Stomach (tissue), 9 donors: Measurements from ENCODE around the gene MMP25. TPM values are rescaled to one million over a fixed set of nuclear protein-coding genes. Genes with fewer than 3 reads are reported as not detected.
A peak's percentile ranks its signal among the peaks of the same experiment; 100 is the strongest.

Experiments used
- DNase-seq, 2 donors: peaks; one replicate each; pipeline versions ENCODE4 v3.0.0 to v3.0.0-alpha.2; 2013 to 2019
- H3K27ac ChIP-seq, 5 donors: fragments of 200-600 bp in 4 of 5; sonication (generic) in 4 of 5; one replicate each; pipeline ENCODE4 v1.5.1; 2013 to 2019; ENCODE audit warnings: mild to moderate bottlenecking in 1 of 5, moderate library complexity in 1 of 5
- H3K27me3 ChIP-seq, 3 donors: fragments of 200-600 bp; sonication (generic); one replicate each; pipeline ENCODE4 v1.5.1; 2017 to 2019; ENCODE audit warnings: mixed run types in 1 of 3
- H3K36me3 ChIP-seq, 4 donors: fragments of 200-600 bp; sonication (generic); 1 replicate in 3 of 4; 2 replicates in 1 of 4; pipeline ENCODE4 v1.5.1; 2016 to 2019
- H3K4me1 ChIP-seq, 4 donors: fragments of 200-600 bp; sonication (generic); one replicate each; pipeline ENCODE4 v1.5.1; 2016 to 2019
- H3K4me3 ChIP-seq, 4 donors: fragments of 200-600 bp; sonication (generic) in 3 of 4; one replicate each; pipeline ENCODE4 v1.5.1; 2016 to 2019; ENCODE audit warnings: mild to moderate bottlenecking in 1 of 4
- H3K9me3 ChIP-seq, 4 donors: fragments of 200-600 bp; sonication (generic); one replicate each; pipeline ENCODE4 v1.5.1; 2016 to 2019
- CTCF ChIP-seq, 7 experiments: fragments of 450-650 bp in 4 of 7; fragments of 200-600 bp in 3 of 7; sonication (generic) in 3 of 7; IDR thresholded peaks; one replicate each; pipeline ENCODE4 v1.5.1; 2016 to 2019; ENCODE audit warnings: antibody characterized with exemption in 7 of 7, control low read depth in 2 of 7, mild to moderate bottlenecking in 1 of 7
- EP300 ChIP-seq: sonication (generic); formaldehyde crosslinking; IDR thresholded peaks from one replicate; pipeline ENCODE4 v1.6.1; 2017; ENCODE audit warnings: antibody characterized with exemption
- POLR2A ChIP-seq, 4 donors: fragments of 450-650 bp; IDR thresholded peaks; one replicate each; pipeline ENCODE4 v1.6.1; 2016; ENCODE audit warnings: antibody characterized with exemption in 4 of 4, control low read depth in 2 of 4, mild to moderate bottlenecking in 1 of 4, moderate library complexity in 1 of 4
- POLR2AphosphoS5 ChIP-seq, 3 donors: sonication (generic); formaldehyde crosslinking; IDR thresholded peaks; one replicate each; pipeline ENCODE4 v1.6.1; 2016; ENCODE audit warnings: antibody characterized with exemption in 3 of 3
- WGBS, 5 donors: extraction: QIAGEN DNeasy Blood & Tissue Kit in 3 of 5; methylation state at CpG; one replicate each; pipeline versions ENCODE4 v1.1.5 to v1.1.7; 2013 to 2018; 5-methylcytosine and 5-hydroxymethylcytosine counted together
- intact Hi-C: fragments of 100-400 bp; cut with DNase I; formaldehyde crosslinking; loops from one replicate; pipeline ENCODE4 v1.15.1; 2023; ENCODE audit warnings: low total_unique reads
- polyA plus RNA-seq, 3 donors: library from polyadenylated mRNA; stranded (reverse); fragments of 200-250 nt; gene quantifications; one replicate each; pipeline ENCODE4 v1.2.3, GENCODE V29; 2013
- total RNA-seq, 5 donors: library from RNA; depleted of rRNA; stranded (reverse); fragments of >200 nt; gene quantifications; one replicate each; pipeline versions ENCODE4 v1.1.0 to v1.2.3, GENCODE V29; 2014 to 2016
- donor health status: healthy with polysubstance abuse.
- donor health status: Bipolar disorder and iron deficiency.
- donor health status: healthy.

Gene MMP25
- total and polyA plus RNA-seq, 8 donors, result 0.48 to 2.9 (median 1.1) TPM; not detected in 3

GRCh38 chr16:3025032-3026002, 21.0 kb upstream of the MMP25 start:
- no peak for DNase-seq
- H3K36me3 ChIP-seq, result peaks cover 14 to 35% (median 23%) of the 10 kb centered on the region in 4 donors
- no peaks in the 10 kb centered on the region for H3K9me3 ChIP-seq
- H3K4me3 ChIP-seq, result peak overlapping the region in 1 of 4 donors; percentile 70
- 91 to 96% (median 93%) methylated on average over 17 to 18 of the region's 18 CpGs for WGBS, 5 donors
- TF ChIP-seq POLR2AphosphoS5 (IDR thresholded peaks at IDR 0.05), result no peak
- TF ChIP-seq CTCF (IDR thresholded peaks at IDR 0.05), result no peak
- no peak for TF ChIP-seq EP300
- TF ChIP-seq POLR2A (IDR thresholded peaks at IDR 0.05), result no peak
- H3K27ac ChIP-seq, result no peak overlapping the region
- peaks cover 44 to 80% (median 73%) of the 10 kb centered on the region in 4 donors for H3K4me1 ChIP-seq
- intact Hi-C loops, result no loop called here
- H3K27me3 ChIP-seq, result peaks cover 1 to 21% (median 12%) of the 10 kb centered on the region in 3 donors

GRCh38 chr16:3026003-3026378, 20.4 kb upstream of the MMP25 start:
- Histone ChIP-seq H3K36me3 (peaks cover 14 to 41% (median 23%) of the 10 kb centered on the region in 4 donors), H3K4me1 (peaks cover 42 to 76% (median 67%) of the 10 kb centered on the region in 4 donors), H3K27ac (no peak overlapping the region), H3K4me3 (no peak overlapping the region), H3K9me3 (no peaks in the 10 kb centered on the region), H3K27me3 (peaks cover 3 to 28% (median 19%) of the 10 kb centered on the region in 3 donors)
- DNase-seq, result no peak
- intact Hi-C loops, result no loop called here
- TF ChIP-seq POLR2A (IDR thresholded peaks at IDR 0.05) (no peak), EP300 (no peak), CTCF (IDR thresholded peaks at IDR 0.05) (no peak), POLR2AphosphoS5 (IDR thresholded peaks at IDR 0.05) (no peak)
- WGBS, 5 donors, result 85 to 93% (median 89%) methylated on average over 8 of the region's 8 CpGs

GRCh38 chr16:3026609-3027488, 19.5 kb upstream of the MMP25 start:
- H3K27me3 ChIP-seq, result peaks cover 3 to 36% (median 20%) of the 10 kb centered on the region in 3 donors
- peaks cover 35 to 71% (median 64%) of the 10 kb centered on the region in 4 donors for H3K4me1 ChIP-seq
- TF ChIP-seq POLR2AphosphoS5 (IDR thresholded peaks at IDR 0.05) (no peak), POLR2A (IDR thresholded peaks at IDR 0.05) (no peak), EP300 (no peak), CTCF (IDR thresholded peaks at IDR 0.05) (no peak)
- no peaks in the 10 kb centered on the region for H3K9me3 ChIP-seq
- intact Hi-C loops, result no loop called here
- no peak overlapping the region for H3K4me3 ChIP-seq
- H3K36me3 ChIP-seq, result peaks cover 14 to 41% (median 23%) of the 10 kb centered on the region in 4 donors
- DNase-seq, result no peak
- H3K27ac ChIP-seq, result no peak overlapping the region
- WGBS, 5 donors, result 88 to 94% (median 91%) methylated on average over 14 to 24 of the region's 24 CpGs

GRCh38 chr16:3027489-3027795, 18.9 kb upstream of the MMP25 start:
- Histone ChIP-seq H3K4me1 (peaks cover 29 to 65% (median 60%) of the 10 kb centered on the region in 4 donors), H3K9me3 (no peaks in the 10 kb centered on the region), H3K27ac (no peak overlapping the region), H3K4me3 (no peak overlapping the region), H3K27me3 (peaks cover 3 to 42% (median 22%) of the 10 kb centered on the region in 3 donors), H3K36me3 (peaks cover 14 to 41% (median 23%) of the 10 kb centered on the region in 4 donors)
- intact Hi-C loops, result no loop called here
- no peak for DNase-seq
- TF ChIP-seq CTCF (IDR thresholded peaks at IDR 0.05), result no peak
- TF ChIP-seq POLR2AphosphoS5 (IDR thresholded peaks at IDR 0.05), result no peak
- TF ChIP-seq EP300, result no peak
- TF ChIP-seq POLR2A (IDR thresholded peaks at IDR 0.05), result no peak
- 82 to 93% (median 91%) methylated on average over 8 of the region's 8 CpGs for WGBS, 5 donors
